Measurements from ENCODE around the gene SMIM32.

DNA sequence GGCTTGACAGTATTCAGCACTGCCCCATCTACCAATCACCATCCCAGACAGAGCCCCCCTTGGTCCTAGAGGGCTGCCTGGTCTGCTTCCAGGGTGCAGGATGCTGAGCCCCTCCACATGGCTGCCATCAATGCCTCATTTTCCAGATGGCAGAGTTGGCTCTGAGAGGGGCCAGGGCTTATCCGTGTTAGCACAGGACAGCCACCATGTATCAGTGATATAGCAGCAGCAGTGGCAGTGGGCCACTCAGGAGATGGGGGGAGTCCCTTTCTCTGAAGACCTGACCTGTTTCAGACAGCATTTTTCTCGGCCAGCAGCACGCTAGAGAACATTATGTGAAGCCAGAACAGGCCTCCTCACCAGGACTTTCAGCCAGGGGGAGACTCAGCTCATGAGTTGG is 1.6 kb upstream of the SMIM32 start:
- TF ChIP-seq, protein P1, sequence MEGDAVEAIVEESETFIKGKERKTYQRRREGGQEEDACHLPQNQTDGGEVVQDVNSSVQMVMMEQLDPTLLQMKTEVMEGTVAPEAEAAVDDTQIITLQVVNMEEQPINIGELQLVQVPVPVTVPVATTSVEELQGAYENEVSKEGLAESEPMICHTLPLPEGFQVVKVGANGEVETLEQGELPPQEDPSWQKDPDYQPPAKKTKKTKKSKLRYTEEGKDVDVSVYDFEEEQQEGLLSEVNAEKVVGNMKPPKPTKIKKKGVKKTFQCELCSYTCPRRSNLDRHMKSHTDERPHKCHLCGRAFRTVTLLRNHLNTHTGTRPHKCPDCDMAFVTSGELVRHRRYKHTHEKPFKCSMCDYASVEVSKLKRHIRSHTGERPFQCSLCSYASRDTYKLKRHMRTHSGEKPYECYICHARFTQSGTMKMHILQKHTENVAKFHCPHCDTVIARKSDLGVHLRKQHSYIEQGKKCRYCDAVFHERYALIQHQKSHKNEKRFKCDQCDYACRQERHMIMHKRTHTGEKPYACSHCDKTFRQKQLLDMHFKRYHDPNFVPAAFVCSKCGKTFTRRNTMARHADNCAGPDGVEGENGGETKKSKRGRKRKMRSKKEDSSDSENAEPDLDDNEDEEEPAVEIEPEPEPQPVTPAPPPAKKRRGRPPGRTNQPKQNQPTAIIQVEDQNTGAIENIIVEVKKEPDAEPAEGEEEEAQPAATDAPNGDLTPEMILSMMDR (IDR thresholded peaks at IDR 0.05): no peak
- no peak for TF ChIP-seq POLR2A (IDR thresholded peaks at IDR 0.05)

Data from right lobe of liver (tissue), 4 donors.